ENCODE data around the gene INVS. TPM values are rescaled to one million over a fixed set of nuclear protein-coding genes. Genes with fewer than 3 reads are reported as not detected.
"Not testable (repeated sequence)": the region's sequence is repeated elsewhere in the genome, so short reads cannot be mapped to it uniquely, and the experiment has no call there.

The INVS gene
- total and polyA plus RNA-seq, 2 experiments from 2014 or later, result 8.5 to 17.0 TPM

GRCh38 chr9:100074989-100075388 lies 24.1 kb upstream of the INVS start:
- no peak for TF ChIP-seq EZH2 (IDR thresholded peaks at IDR 0.05; ENCODE audit: insufficient read depth, poor library complexity, severe bottlenecking)
- no peak for TF ChIP-seq EZH2phosphoT487 (IDR thresholded peaks at IDR 0.05; ENCODE audit: insufficient read depth, low read depth)
- in situ Hi-C loops (cut with MboI), result no loop called here
- peaks cover 19% of the 10 kb centered on the region; the same call in 1 of the 2 replicates for H4K20me1 ChIP-seq (ENCODE audit: insufficient read depth)
- no peaks in the 10 kb centered on the region for H3K36me3 ChIP-seq (ENCODE audit: low read depth)
- no peak overlapping the region for H2AFZ ChIP-seq
- H3K4me1 ChIP-seq (ENCODE audit: insufficient read depth), result no peaks in the 10 kb centered on the region
- H3K9me3 ChIP-seq (ENCODE audit: low read depth), result no peaks in the 10 kb centered on the region
- no peak overlapping the region for H3K4me3 ChIP-seq
- H3K9me2 ChIP-seq (ENCODE audit: insufficient read depth), result no peaks in the 10 kb centered on the region
- no peak for DNase-seq
- 91 to 98% methylated on average over 6 of the region's 6 CpGs for WGBS, 2 experiments (ENCODE audit: low coverage in 1 of 2, low lambda C conversion rate in 2 of 2, missing lambda C conversion rate in 2 of 2)
- no peak overlapping the region for H3K9ac ChIP-seq
- no peak overlapping the region for H3K27ac ChIP-seq
- H3K27me3 ChIP-seq (replicated peaks; ENCODE audit: insufficient read depth), result no peaks in the 10 kb centered on the region
- H3K4me2 ChIP-seq (ENCODE audit: unreplicated experiment), result no peak overlapping the region
- H3F3A ChIP-seq (ENCODE audit: insufficient read depth), result no peaks in the 10 kb centered on the region
- H3K79me2 ChIP-seq (ENCODE audit: insufficient read depth), result peaks cover 97% of the 10 kb centered on the region

GRCh38 chr9:100076256-100076655 lies 22.8 kb upstream of the INVS start:
- H3F3A ChIP-seq (ENCODE audit: insufficient read depth); H3K4me3 ChIP-seq; H3K27ac ChIP-seq; H3K27me3 ChIP-seq (replicated peaks; ENCODE audit: insufficient read depth); H3K9ac ChIP-seq; in situ Hi-C loops (cut with MboI); H3K4me1 ChIP-seq (ENCODE audit: insufficient read depth); H3K4me2 ChIP-seq (ENCODE audit: unreplicated experiment); DNase-seq; H3K36me3 ChIP-seq (ENCODE audit: low read depth); H3K9me3 ChIP-seq (ENCODE audit: low read depth); H3K9me2 ChIP-seq (ENCODE audit: insufficient read depth); H2AFZ ChIP-seq: not testable (repeated sequence)
- H3K79me2 ChIP-seq (ENCODE audit: insufficient read depth), result peaks cover 97% of the 10 kb centered on the region
- 94 to 96% methylated on average over 4 of the region's 4 CpGs for WGBS, 2 experiments (ENCODE audit: low coverage in 1 of 2, low lambda C conversion rate in 2 of 2, missing lambda C conversion rate in 2 of 2)
- H4K20me1 ChIP-seq (ENCODE audit: insufficient read depth), result peaks cover 13% of the 10 kb centered on the region; the same call in 1 of the 2 replicates

GRCh38 chr9:100082782-100083181 lies 16.3 kb upstream of the INVS start:
- Histone ChIP-seq H3K9ac (no peak overlapping the region), H3K36me3 (ENCODE audit: low read depth) (no peaks in the 10 kb centered on the region)

GRCh38 chr9:100083448-100084127 lies 15.5 kb upstream of the INVS start:
- Histone ChIP-seq H3K36me3 (ENCODE audit: low read depth) (no peaks in the 10 kb centered on the region), H4K20me1 (ENCODE audit: insufficient read depth) (peaks cover 48% of the 10 kb centered on the region; the same call in 1 of the 2 replicates), H3K4me3 (no peak overlapping the region), H2AFZ (no peak overlapping the region), H3K4me1 (ENCODE audit: insufficient read depth) (peaks cover 13% of the 10 kb centered on the region), H3K27ac (no peak overlapping the region), H3K9me3 (ENCODE audit: low read depth) (no peaks in the 10 kb centered on the region), H3K9me2 (ENCODE audit: insufficient read depth) (no peaks in the 10 kb centered on the region), H3K4me2 (ENCODE audit: unreplicated experiment) (peak overlapping the region; percentile 9), H3K9ac (no peak overlapping the region), H3K79me2 (ENCODE audit: insufficient read depth) (peaks cover 95% of the 10 kb centered on the region), H3K27me3 (replicated peaks; ENCODE audit: insufficient read depth) (no peaks in the 10 kb centered on the region), H3F3A (ENCODE audit: insufficient read depth) (peaks cover 6% of the 10 kb centered on the region; the same call in 1 of the 2 replicates)
- peak; percentile 6 for DNase-seq
- WGBS, 2 experiments (ENCODE audit: low coverage in 1 of 2, low lambda C conversion rate in 2 of 2, missing lambda C conversion rate in 2 of 2), result 76 to 81% methylated on average over 5 of the region's 5 CpGs
- in situ Hi-C loops (cut with MboI), result no loop called here
- TF ChIP-seq EZH2 (IDR thresholded peaks at IDR 0.05; ENCODE audit: insufficient read depth, poor library complexity, severe bottlenecking) (no peak), EZH2phosphoT487 (IDR thresholded peaks at IDR 0.05; ENCODE audit: insufficient read depth, low read depth) (no peak)

More at GRCh38 chr9:100082782-100083181, 16.3 kb upstream of the INVS start:
- Histone ChIP-seq H3F3A (ENCODE audit: insufficient read depth) (peaks cover 6% of the 10 kb centered on the region; the same call in 1 of the 2 replicates), H3K4me1 (ENCODE audit: insufficient read depth) (peaks cover 11% of the 10 kb centered on the region), H3K9me2 (ENCODE audit: insufficient read depth) (no peaks in the 10 kb centered on the region), H3K9me3 (ENCODE audit: low read depth) (no peaks in the 10 kb centered on the region), H3K4me3 (no peak overlapping the region), H3K79me2 (ENCODE audit: insufficient read depth) (peaks cover 95% of the 10 kb centered on the region), H4K20me1 (ENCODE audit: insufficient read depth) (peaks cover 42% of the 10 kb centered on the region; the same call in 1 of the 2 replicates), H3K27ac (no peak overlapping the region), H3K4me2 (ENCODE audit: unreplicated experiment) (peak overlapping the region; percentile 9), H2AFZ (no peak overlapping the region), H3K27me3 (replicated peaks; ENCODE audit: insufficient read depth) (no peaks in the 10 kb centered on the region)
- in situ Hi-C loops (cut with MboI), result no loop called here
- peak; percentile 52 for DNase-seq
- TF ChIP-seq EZH2phosphoT487 (IDR thresholded peaks at IDR 0.05; ENCODE audit: insufficient read depth, low read depth) (peak; percentile 81; the same call in 1 of the 2 replicates), EZH2 (IDR thresholded peaks at IDR 0.05; ENCODE audit: insufficient read depth, poor library complexity, severe bottlenecking) (no peak)

Measured in GM23248 (cell line).